GM04504 (cell line): Measurements from ENCODE around the gene CHST12.
"Not testable (repeated sequence)": the region's sequence is repeated elsewhere in the genome, so short reads cannot be mapped to it uniquely, and the experiment has no call there.

ENCODE experiments used
- DNase-seq: peaks from one replicate; pipeline ENCODE4 v3.0.0-alpha.2; 2012; ENCODE audit warnings: low read depth

The CHST12 gene

GRCh38 chr7:2404714-2405119 is 1.3 kb downstream of the CHST12 start:
- DNase-seq: no peak

- no peak for DNase-seq
These were observed 1.8 kb downstream of the CHST12 start for GRCh38 chr7:2405201-2405600.

GRCh38 chr7:2405601-2406345 is 2.4 kb downstream of the CHST12 start:
- no peak for DNase-seq

GRCh38 chr7:2409745-2410414 is 6.5 kb downstream of the CHST12 start:
- DNase-seq: no peak

GRCh38 chr7:2411049-2411448 is 7.6 kb downstream of the CHST12 start:
- DNase-seq: no peak

- no peak for DNase-seq
These were observed 8.6 kb downstream of the CHST12 start for GRCh38 chr7:2411815-2412586.

- DNase-seq: no peak
These were observed 9.3 kb downstream of the CHST12 start for GRCh38 chr7:2412587-2413201.

- DNase-seq: no peak
These were observed 12.7 kb downstream of the CHST12 start for GRCh38 chr7:2416063-2416462.

GRCh38 chr7:2416650-2417049 is 13.2 kb downstream of the CHST12 start:
- DNase-seq: no peak

- not testable (repeated sequence) for DNase-seq
These were observed 13.8 kb downstream of the CHST12 start for GRCh38 chr7:2417178-2417577.

GRCh38 chr7:2417981-2418481 is 14.6 kb downstream of the CHST12 start:
- peak; percentile 28 for DNase-seq

GRCh38 chr7:2420216-2420933 is 17.0 kb downstream of the CHST12 start:
- no peak for DNase-seq

- DNase-seq: no peak
These were observed 18.5 kb downstream of the CHST12 start for GRCh38 chr7:2421943-2422310.

- no peak for DNase-seq
These were observed 22.3 kb downstream of the CHST12 start for GRCh38 chr7:2425749-2426148.

- no peak for DNase-seq
These were observed 28.0 kb downstream of the CHST12 start for GRCh38 chr7:2431260-2431867.

- DNase-seq: no peak
These were observed 29.7 kb downstream of the CHST12 start for GRCh38 chr7:2432910-2433712.

GRCh38 chr7:2433713-2434550 is 30.5 kb downstream of the CHST12 start:
- DNase-seq: no peak

- no peak for DNase-seq
These were observed 31.7 kb downstream of the CHST12 start for GRCh38 chr7:2435146-2435545.

GRCh38 chr7:2436341-2437104 is 33.1 kb downstream of the CHST12 start:
- no peak for DNase-seq
